ENCODE measurements around the gene SMYD4. TPM values are rescaled to one million over a fixed set of nuclear protein-coding genes. Genes with fewer than 3 reads are reported as not detected.

The SMYD4 gene
- total RNA-seq, 4 donors from 2014 or later, result 15.1 to 18.1 (median 16.7) TPM

DNA sequence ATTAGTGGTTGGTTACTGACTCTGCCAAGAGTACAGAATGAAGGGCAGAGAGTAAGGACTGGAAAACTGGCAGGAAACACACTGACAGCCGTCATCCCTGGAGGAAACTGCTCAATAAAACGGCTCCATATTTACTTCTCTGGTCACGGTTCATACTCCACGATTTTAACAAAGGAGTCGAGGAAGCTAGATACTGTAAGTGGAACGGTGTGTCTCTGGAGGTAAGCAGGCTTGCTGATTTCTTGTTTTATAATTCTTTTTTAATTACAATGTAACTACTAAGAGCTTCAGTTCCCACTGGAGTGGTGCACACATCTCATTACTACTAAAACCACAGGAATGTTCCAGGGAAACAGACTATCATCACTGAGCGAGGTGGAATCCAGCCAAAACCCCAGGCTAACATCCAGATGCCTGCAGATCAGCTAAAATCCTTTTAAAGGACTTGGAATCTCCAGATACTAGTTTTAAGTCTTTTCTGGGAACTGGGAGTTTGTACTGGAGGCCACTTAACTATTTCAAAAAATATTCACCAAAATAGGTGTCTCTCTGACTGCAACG lies 50.1 kb downstream of the SMYD4 start:
- Histone ChIP-seq H3K4me3 (peak overlapping the region in 1 of 4 donors; percentile 5), H3K27me3 (no peaks in the 10 kb centered on the region), H3K36me3 (peaks cover 0 to 39% of the 10 kb centered on the region in 2 donors), H3K9me3 (no peaks in the 10 kb centered on the region), H3K4me1 (peaks cover 41 to 60% of the 10 kb centered on the region in 2 donors), H3K27ac (peak overlapping the region; percentile 97 to 100 (median 98))
- DNase-seq, result peak; percentile 64 to 78
- in situ Hi-C loops (cut with MboI; ENCODE audit: low sequenced_read_pairs in 4 of 4) (loop anchor here (5.0 to 25.0 kb wide), 5 partner anchors 55 to 117 kb away; partner anchors contain the start of gene WDR81 (in 3 of the 4)), intact Hi-C loops (cut with DNase I; ENCODE audit: low total_unique reads) (loop anchor here (5.0 to 10.0 kb wide), 2 partner anchors 88 to 205 kb away; no protein-coding TSS in a partner anchor)
- peak in 1 of 2 donors; percentile 16 for TF ChIP-seq POLR2A (IDR thresholded peaks at IDR 0.05)
- TF ChIP-seq, protein P1, sequence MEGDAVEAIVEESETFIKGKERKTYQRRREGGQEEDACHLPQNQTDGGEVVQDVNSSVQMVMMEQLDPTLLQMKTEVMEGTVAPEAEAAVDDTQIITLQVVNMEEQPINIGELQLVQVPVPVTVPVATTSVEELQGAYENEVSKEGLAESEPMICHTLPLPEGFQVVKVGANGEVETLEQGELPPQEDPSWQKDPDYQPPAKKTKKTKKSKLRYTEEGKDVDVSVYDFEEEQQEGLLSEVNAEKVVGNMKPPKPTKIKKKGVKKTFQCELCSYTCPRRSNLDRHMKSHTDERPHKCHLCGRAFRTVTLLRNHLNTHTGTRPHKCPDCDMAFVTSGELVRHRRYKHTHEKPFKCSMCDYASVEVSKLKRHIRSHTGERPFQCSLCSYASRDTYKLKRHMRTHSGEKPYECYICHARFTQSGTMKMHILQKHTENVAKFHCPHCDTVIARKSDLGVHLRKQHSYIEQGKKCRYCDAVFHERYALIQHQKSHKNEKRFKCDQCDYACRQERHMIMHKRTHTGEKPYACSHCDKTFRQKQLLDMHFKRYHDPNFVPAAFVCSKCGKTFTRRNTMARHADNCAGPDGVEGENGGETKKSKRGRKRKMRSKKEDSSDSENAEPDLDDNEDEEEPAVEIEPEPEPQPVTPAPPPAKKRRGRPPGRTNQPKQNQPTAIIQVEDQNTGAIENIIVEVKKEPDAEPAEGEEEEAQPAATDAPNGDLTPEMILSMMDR (IDR thresholded peaks at IDR 0.05 in 4 of 5, conservative IDR thresholded peaks at IDR 0.05 in 1 of 5), result no peak
- ATAC-seq, result peak in 1 of 2 donors; percentile 16

- in situ Hi-C loops (cut with MboI; ENCODE audit: low sequenced_read_pairs in 4 of 4), result loop anchor here in 2 of 4 donors (10.0 to 25.0 kb wide), 2 partner anchors 52 to 115 kb away; partner anchors contain the start of gene WDR81 (in 1 of the 2)
- intact Hi-C loops (cut with DNase I; ENCODE audit: low total_unique reads), result no loop called here
- ATAC-seq (no peak), DNase-seq (no peak)
- Histone ChIP-seq H3K27me3 (no peaks in the 10 kb centered on the region), H3K9me3 (no peaks in the 10 kb centered on the region), H3K4me3 (no peak overlapping the region), H3K36me3 (peaks cover 0 to 51% of the 10 kb centered on the region in 2 donors), H3K27ac (peak overlapping the region; percentile 97 to 100 (median 98)), H3K4me1 (peaks cover 33 to 62% of the 10 kb centered on the region in 2 donors)
- TF ChIP-seq POLR2A (IDR thresholded peaks at IDR 0.05), result no peak
- TF ChIP-seq, protein P1 (IDR thresholded peaks at IDR 0.05 in 4 of 5, conservative IDR thresholded peaks at IDR 0.05 in 1 of 5), result no peak
Measured at GRCh38 chr17:1776857-1777256, 52.8 kb downstream of the SMYD4 start.

DNA sequence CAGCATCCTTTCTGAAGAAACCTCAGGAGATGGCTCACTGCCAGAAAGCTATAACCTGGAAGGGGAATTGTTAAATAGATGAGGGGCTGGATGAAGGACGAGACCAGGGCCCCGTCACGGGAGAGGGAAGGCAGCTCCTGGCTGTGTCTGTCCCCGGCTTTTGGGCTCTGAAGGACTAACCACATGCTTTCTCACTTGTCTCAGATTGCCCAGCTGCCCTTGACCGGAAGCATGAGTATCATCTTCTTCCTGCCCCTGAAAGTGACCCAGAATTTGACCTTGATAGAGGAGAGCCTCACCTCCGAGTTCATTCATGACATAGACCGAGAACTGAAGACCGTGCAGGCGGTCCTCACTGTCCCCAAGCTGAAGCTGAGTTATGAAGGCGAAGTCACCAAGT lies 53.4 kb downstream of the SMYD4 start:
- in situ Hi-C loops (cut with MboI; ENCODE audit: low sequenced_read_pairs in 4 of 4), result loop anchor here in 2 of 4 donors (10.0 to 25.0 kb wide), 2 partner anchors 52 to 114 kb away; partner anchors contain the start of gene WDR81 (in 1 of the 2)
- DNase-seq (peak in 1 of 2 donors; percentile 72), ATAC-seq (peak in 1 of 2 donors; percentile 52)
- TF ChIP-seq POLR2A (IDR thresholded peaks at IDR 0.05), result peak; percentile 9 to 28
- TF ChIP-seq, protein P1 (IDR thresholded peaks at IDR 0.05 in 4 of 5, conservative IDR thresholded peaks at IDR 0.05 in 1 of 5), result no peak
- intact Hi-C loops (cut with DNase I; ENCODE audit: low total_unique reads), result no loop called here
- H3K27me3 ChIP-seq, result no peaks in the 10 kb centered on the region
- peak overlapping the region; percentile 97 to 100 (median 98) for H3K27ac ChIP-seq
- no peaks in the 10 kb centered on the region for H3K9me3 ChIP-seq
- peaks cover 0 to 57% of the 10 kb centered on the region in 2 donors for H3K36me3 ChIP-seq
- peaks cover 29 to 57% of the 10 kb centered on the region in 2 donors for H3K4me1 ChIP-seq
- no peak overlapping the region for H3K4me3 ChIP-seq

- intact Hi-C loops (cut with DNase I; ENCODE audit: low total_unique reads) (no loop called here), in situ Hi-C loops (cut with MboI; ENCODE audit: low sequenced_read_pairs in 4 of 4) (loop anchor here in 2 of 4 donors (10.0 to 25.0 kb wide), 2 partner anchors 50 to 112 kb away; partner anchors contain the start of gene WDR81 (in 1 of the 2))
- TF ChIP-seq, protein P1 (IDR thresholded peaks at IDR 0.05 in 4 of 5, conservative IDR thresholded peaks at IDR 0.05 in 1 of 5), result no peak
- TF ChIP-seq POLR2A (IDR thresholded peaks at IDR 0.05), result no peak
- peaks cover 29 to 50% of the 10 kb centered on the region in 2 donors for H3K4me1 ChIP-seq
- H3K27me3 ChIP-seq, result no peaks in the 10 kb centered on the region
- peaks cover 0 to 63% of the 10 kb centered on the region in 2 donors for H3K36me3 ChIP-seq
- peak overlapping the region; percentile 97 to 100 (median 98) for H3K27ac ChIP-seq
- no peak overlapping the region for H3K4me3 ChIP-seq
- DNase-seq (peak in 1 of 2 donors; percentile 67), ATAC-seq (peak; percentile 6 to 17)
- H3K9me3 ChIP-seq, result no peaks in the 10 kb centered on the region
Measured at GRCh38 chr17:1774390-1775176, 55.1 kb downstream of the SMYD4 start.
